NCI-H128 (cell line): ENCODE results near the gene CCNG1.
A peak's percentile ranks its signal among the peaks of the same experiment; 100 is the strongest.
"Not testable (repeated sequence)": the region's sequence is repeated elsewhere in the genome, so short reads cannot be mapped to it uniquely, and the experiment has no call there.

Experiments used
- DNase-seq: peaks from one replicate; lab custom pipeline; 2025; ENCODE audit not compliant: unreplicated experiment; lab: John Stamatoyannopoulos, UW

CCNG1 gene

DNA sequence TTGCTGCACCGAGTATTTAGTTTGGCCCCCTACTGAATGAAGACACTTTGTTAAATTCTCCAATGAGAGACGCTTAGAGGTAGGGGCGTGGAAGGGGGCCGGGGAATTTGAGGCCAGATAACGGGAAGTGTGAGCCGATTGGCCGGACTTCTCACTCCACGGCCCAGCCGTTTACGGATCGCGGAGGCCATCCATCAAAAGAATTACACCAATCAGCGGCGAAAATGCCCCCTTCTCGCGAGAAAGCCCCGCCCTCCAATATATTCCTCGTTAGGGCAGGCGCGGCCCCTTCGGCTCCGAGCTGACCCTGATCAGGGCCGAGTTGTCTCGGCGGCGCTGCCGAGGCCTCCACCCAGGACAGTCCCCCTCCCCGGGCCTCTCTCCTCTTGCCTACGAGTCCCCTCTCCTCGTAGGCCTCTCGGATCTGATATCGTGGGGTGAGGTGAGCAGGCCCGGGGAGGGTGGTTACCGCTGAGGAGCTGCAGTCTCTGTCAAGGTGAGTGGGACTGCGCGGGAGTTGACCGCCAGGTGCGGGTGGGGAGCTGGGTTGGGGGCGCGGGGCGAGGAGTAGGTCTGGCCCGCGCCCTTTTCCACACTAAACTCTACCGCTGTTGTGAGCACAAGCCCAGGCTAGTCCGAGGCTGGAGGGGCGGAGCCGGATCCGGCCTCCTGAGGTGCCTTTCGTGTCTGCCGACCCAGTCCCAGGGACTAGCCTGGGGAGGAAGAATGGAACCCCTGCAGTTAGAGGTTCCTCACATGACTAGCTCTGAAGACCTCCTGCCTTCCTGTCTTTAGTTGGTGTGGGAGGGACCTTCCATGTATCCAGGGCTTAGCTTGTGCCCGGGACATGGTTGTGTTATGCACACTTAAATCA, at the start of gene CCNG1:
TSS of gene CCNG1 (plus strand) at position 287 of the 874 bp plus-strand sequence. CDS start 1,662 bp downstream, outside the sequence.
- peak; percentile 79 for DNase-seq

GRCh38 chr5:163395792-163396191, 41.6 kb upstream of the CCNG1 start:
- no peak for DNase-seq

DNA sequence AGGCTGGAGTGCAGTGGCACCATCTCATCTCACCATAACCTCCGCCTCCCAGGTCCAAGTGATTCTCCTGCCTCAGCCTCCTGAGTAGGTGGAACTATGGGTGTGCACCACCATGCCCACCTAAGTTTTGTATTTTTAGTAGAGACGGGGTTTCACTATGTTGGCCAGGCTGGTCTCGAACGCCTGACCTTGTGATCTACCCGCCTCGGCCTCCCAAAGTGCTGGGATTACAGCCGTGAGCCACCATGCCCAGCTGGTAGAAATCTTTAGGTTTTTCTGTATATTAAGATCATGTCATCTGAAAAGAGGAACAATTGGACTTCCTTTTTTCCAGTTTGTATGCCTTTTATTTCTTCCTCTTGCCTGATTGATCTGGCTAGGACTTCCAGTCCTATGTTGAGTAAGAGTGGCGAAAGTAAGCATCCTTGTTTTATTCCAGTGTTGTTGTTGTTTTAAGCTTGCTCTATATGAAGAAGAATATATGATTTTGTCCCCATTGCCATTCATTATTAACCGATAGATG, 40.5 kb upstream of the CCNG1 start:
- DNase-seq: not testable (repeated sequence)

GRCh38 chr5:163397354-163397753, 40.0 kb upstream of the CCNG1 start:
- DNase-seq: no peak

DNA sequence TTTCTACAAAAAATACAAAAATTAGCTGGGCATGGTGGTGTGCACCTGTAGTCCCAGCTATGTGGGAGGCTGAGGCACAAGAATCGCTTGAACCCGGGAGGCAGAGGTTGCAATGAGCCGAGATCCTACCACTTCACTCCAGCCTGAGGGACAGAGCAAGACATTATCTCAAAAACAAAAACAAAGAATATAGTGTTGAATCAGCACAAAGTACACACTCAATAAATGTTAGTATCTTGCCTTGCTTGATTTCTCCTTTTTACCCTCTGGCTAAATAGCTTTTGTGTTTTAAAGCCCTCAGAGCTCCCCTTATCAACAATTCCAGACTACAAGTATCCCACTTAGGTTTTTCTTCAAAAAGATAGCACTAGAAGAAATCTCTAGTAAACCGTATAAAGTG, 37.5 kb upstream of the CCNG1 start:
- DNase-seq: no peak

DNA sequence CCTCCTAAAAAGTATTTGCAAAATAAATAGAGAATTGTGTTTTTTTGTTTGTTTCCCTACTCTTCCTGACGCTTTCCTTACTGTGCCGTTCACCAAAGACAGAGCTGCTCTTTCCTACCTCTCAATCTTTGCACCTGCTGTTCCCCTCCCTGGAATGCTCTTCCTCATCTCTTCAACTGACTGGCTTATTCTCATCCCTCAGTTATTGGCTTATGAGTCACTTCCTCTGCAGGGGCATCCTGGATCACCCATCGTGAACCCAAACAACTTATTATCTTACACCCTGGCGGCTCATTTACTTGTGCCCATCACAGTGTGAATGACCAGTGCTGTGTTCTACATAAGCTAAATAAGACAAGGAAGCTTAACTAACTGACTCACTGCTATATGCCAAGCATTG, 36.1 kb upstream of the CCNG1 start:
- no peak for DNase-seq

- no peak for DNase-seq
Observed at GRCh38 chr5:163402007-163402406, 35.4 kb upstream of the CCNG1 start.

DNA sequence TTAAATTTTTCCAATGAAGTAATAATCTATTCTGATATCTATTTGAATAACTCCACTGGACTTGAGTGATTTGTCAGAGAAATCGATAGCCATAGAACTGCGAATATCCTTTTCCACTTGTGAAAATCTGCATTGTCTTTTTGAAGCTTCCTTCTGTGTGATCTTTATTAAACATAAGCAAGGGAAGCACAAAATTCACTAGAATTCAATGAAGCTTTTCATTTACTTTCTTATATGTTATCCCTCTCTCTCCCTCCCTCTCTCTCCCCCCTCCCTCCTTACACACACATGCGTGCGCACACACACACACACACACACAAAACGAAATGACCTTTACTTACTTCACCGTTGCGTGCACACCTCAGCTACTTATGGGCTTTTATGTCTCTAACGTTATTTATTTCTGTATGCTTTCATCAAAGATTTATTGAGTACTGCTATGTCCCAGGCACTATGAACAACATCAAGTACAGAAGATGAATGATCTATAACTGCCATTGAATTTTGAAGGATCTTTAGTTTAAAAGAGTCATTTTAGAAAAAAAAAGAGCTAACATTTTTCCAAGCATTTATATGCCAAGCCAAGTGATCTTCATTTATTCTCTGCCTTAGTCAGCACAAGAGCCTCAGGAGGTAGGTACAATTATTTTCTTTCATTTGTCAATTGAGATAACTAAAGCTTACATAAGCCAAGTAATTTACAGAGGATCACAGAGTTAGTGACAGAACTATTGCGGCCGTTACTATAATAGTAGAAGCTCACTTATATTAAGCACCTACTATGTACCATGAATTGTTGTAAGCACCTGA, 32.8 kb upstream of the CCNG1 start:
- no peak for DNase-seq

- DNase-seq: no peak
Observed at GRCh38 chr5:163407034-163407655, 30.2 kb upstream of the CCNG1 start.

DNA sequence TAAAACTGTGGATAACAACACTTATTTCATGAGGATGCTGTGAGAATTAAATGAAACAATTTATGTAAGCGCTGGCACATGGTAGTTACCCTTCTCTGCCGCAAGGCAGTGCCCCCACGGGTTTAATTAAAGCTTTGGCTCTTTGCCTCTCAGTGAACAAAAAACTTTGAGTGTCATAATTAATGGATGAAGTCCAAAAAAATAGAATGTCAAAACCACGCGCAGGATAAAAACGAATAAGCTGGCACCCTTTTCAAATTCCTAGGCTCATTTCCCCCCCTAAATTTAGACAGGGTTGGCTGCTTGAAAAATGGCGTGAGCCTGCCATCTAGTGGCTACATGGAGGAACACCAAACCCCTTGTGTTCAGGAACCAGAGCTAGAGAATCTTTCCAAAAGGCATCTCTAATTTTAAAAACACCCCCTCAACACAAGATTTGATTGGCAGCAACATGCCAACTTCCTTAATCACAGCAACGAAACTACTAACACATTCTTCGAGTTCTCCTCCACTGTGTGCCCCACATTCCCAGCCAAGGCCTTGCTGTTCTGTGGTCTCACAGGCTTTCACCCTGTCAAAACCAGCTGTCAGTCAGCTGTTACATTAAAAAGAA, 29.0 kb upstream of the CCNG1 start:
- DNase-seq: no peak

GRCh38 chr5:163409384-163409783, 28.0 kb upstream of the CCNG1 start:
- DNase-seq: no peak

- DNase-seq: no peak
Observed at GRCh38 chr5:163410505-163410904, 26.9 kb upstream of the CCNG1 start.

DNA sequence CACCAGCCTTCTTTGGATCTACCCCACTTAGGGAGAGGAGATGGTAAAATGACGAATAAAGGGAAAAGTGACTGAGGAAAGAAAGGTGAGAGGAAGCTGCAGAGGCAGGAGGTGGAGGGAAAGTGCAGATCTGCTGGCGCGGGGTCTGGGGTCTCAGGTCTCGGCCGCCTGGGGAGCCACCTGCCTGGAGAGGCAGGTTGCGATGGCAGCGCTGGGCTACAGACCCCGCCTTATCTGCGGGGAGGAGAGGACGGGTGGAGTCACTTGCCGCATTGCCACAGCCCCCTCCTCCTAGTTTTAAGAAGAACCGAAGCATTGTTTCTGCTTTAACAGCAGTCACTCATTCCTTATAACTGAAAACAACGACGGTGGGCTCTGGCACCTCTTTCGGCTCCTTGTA, 21.7 kb upstream of the CCNG1 start:
- not testable (repeated sequence) for DNase-seq

DNA sequence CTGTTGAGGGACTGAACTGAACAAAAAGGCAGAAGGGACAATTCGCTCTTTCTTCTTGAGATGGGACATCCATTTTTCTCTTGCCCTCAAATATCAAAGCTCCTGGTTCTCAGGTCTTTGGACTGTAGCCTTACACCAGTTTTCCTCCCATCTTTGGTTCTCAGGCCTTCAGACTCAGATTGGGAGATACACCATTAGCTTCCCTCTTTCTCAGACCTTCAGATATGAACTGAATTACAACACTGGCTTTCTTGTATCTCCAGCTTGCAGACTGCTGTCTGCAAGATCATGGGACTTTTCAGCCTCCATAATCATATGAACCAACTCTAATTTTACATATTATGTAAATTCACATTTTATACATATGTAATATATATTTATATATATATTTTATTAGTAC, 12.6 kb upstream of the CCNG1 start:
- no peak for DNase-seq

GRCh38 chr5:163426128-163426527, 11.3 kb upstream of the CCNG1 start:
- DNase-seq: not testable (repeated sequence)

DNA sequence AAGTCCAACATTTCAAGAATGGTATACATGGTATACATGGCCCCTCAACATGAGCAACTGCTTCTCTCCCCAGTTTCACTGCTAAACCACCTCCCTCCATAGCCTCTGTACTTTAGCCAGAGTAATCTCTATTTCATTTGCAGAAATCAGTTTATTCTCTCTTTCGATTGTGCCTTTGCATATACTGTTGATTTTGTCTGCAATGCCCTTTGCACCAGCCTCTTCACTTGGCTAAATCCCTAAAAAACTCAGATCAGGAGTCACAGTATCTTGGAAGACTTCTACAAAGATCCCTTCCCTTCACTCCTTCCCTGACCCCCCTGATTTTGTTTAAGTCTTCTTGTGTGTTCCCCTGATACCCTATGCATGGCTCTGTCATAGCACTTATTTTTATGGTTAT, 4.9 kb upstream of the CCNG1 start:
- no peak for DNase-seq

DNA sequence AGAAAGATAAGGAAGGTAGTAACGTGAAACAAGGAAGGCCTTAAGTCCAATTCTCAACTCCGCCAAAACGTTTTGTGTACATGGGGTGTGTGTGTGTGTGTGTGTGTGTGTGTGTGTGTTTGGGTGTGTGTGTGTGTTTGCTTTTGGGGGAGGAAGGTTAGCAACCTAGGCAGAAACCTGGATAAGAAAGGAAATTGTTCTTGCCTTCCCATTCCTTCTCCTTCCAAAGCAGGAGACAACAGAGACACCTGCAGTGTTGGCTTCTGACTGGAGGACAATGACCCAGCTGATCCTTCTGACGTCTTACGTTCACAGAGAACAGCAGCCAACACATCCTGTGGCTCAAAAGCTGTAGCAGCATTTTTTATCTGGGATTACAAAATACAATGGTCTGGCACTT, 4.1 kb upstream of the CCNG1 start:
- DNase-seq: no peak

DNA sequence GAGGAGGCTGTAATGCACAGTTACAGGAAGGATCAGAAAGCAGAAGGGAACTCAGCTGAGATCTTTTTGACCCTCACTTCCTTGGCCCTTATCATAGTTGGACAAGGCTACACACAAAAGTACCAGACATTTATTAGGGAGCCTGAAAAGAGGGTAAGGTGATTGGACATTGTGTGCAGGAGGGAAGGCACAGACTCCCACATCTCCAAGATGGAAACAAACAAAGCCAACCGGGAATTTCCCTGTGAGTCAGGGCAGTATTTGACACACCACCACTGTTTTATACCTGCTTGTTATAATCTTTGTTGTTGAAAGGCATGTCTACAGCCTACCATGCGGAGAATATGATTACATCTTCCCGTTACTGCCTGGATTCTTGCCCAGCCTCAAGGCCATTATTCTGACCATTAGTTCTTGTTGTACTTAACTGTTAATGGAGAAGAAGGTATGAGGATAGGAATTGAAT, 3.0 kb upstream of the CCNG1 start:
- no peak for DNase-seq

DNA sequence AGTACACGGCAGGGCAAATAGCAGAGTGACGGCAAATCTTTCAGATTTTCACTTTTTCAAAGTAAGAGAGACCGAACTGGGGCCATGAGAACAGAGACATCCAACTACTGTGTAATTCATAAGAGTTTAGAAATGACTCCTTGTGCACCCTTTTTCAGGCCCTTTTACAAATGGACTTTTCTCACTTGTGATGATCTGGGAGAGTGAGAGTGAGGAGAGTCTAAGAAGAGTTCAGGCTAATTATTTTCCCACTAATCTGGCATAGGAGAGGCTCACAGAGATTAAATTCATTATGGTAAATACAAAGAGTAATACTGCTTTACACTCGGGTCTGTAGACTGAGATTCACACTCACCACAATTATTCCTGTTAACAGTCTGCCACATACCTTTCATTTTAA, 880 bp upstream of the CCNG1 start:
- DNase-seq: no peak

DNA sequence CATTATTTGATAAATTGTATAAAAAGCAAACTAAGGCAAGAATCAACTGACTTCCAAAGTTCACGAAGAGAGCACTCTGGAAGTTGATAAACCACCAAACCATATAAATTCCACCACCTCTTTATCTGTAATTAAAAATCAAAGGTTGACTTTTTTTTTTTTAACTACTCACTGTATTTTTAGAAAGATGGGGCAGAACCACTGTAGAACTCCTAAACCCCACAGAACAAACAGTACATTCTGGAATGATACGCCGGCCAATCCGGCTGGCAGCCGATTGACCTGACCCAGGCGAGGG, 435 bp upstream of the CCNG1 start:
- no peak for DNase-seq

DNA sequence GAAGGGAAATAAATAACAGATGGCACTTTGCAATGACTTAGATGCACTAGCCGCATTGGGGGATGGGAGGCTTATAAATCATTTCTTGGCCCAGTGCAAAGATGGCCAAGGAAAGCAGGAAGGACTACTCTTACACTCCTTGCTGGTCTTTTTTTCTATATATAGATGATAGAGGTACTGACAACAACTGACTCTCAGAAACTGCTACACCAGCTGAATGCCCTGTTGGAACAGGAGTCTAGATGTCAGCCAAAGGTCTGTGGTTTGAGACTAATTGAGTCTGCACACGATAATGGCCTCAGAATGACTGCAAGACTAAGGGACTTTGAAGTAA, 1.7 kb downstream of the CCNG1 start:
- no peak for DNase-seq
